ENCODE results near the gene SFMBT2.
A peak's percentile ranks its signal among the peaks of the same experiment; 100 is the strongest.

SFMBT2 gene

GRCh38 chr10:7162331-7162730 is 248.5 kb downstream of the SFMBT2 start:
- no peak for TF ChIP-seq CTCF (IDR thresholded peaks at IDR 0.05; ENCODE audit: low read length, missing control alignments)
- no peak overlapping the region for H3K4me3 ChIP-seq (replicated peaks; ENCODE audit: low read depth, low read length)
- no peak for DNase-seq (ENCODE audit: low read depth)

- no peak for TF ChIP-seq CTCF (IDR thresholded peaks at IDR 0.05; ENCODE audit: low read length, missing control alignments)
- peak; percentile 79 for DNase-seq (ENCODE audit: low read depth)
These were observed 249.2 kb downstream of the SFMBT2 start for GRCh38 chr10:7161484-7162250.

DNA sequence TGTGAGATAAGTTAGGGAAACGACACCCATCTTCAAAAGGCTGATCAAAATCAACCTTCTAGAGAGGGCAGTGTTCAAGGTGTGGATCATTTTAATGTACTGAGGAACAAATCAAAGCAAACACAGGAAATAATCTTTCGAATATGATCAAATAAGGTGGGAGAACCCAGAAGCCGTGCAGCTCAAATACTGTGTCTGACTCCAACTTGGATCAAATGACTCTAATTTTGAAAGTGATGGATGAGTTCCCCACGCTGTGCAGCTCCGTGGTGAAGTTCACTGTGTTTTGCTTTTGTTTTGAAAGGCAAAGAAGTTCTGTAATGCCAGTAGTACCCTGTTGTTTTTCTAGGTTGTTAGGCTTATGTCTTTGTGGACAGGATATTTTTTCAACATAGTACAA is 250.9 kb downstream of the SFMBT2 start:
- DNase-seq (ENCODE audit: low read depth) = no peak
- no peak overlapping the region for H3K4me3 ChIP-seq (replicated peaks; ENCODE audit: low read depth, low read length)
- TF ChIP-seq CTCF (IDR thresholded peaks at IDR 0.05; ENCODE audit: low read length, missing control alignments) = no peak

More at GRCh38 chr10:7161484-7162250, 249.2 kb downstream of the SFMBT2 start:
- H3K4me3 ChIP-seq (replicated peaks; ENCODE audit: low read depth, low read length) = no peak overlapping the region

GRCh38 chr10:7159517-7159916 is 251.3 kb downstream of the SFMBT2 start:
- no peak for DNase-seq (ENCODE audit: low read depth)
- H3K4me3 ChIP-seq (replicated peaks; ENCODE audit: low read depth, low read length) = no peak overlapping the region
- no peak for TF ChIP-seq CTCF (IDR thresholded peaks at IDR 0.05; ENCODE audit: low read length, missing control alignments)

DNA sequence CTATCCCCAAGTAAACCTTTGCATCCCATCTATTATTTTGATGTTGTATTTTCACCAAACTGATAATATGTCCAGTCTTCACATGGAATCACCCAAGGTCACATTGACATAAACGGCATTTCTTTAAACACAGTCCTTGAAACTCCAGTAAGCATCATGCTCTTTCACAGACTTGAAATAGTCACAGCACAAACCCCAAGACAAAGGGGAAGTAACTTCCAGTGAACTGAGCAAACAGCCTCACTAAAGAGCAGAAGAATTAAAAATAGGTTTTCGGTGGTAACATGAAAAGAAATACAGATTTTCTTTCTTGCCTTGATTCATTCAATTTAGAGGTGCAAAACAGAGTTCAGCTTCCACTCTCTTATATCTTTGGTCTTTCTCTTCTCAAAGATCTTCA is 253.7 kb downstream of the SFMBT2 start:
- H3K4me3 ChIP-seq (replicated peaks; ENCODE audit: low read depth, low read length) = no peak overlapping the region
- no peak for DNase-seq (ENCODE audit: low read depth)
- TF ChIP-seq CTCF (IDR thresholded peaks at IDR 0.05; ENCODE audit: low read length, missing control alignments) = no peak

GRCh38 chr10:7153750-7154149 is 257.1 kb downstream of the SFMBT2 start:
- no peak for TF ChIP-seq CTCF (IDR thresholded peaks at IDR 0.05; ENCODE audit: low read length, missing control alignments)
- DNase-seq (ENCODE audit: low read depth) = peak; percentile 43
- H3K4me3 ChIP-seq (replicated peaks; ENCODE audit: low read depth, low read length) = no peak overlapping the region

- DNase-seq (ENCODE audit: low read depth) = no peak
These were observed 257.9 kb downstream of the SFMBT2 start for GRCh38 chr10:7152982-7153381.

More at GRCh38 chr10:7152982-7153381, 257.9 kb downstream of the SFMBT2 start:
- H3K4me3 ChIP-seq (replicated peaks; ENCODE audit: low read depth, low read length) = no peak overlapping the region
- no peak for TF ChIP-seq CTCF (IDR thresholded peaks at IDR 0.05; ENCODE audit: low read length, missing control alignments)

Data from fibroblast of pulmonary artery (primary cell).